Neural cell (in vitro differentiated cells): ENCODE data around the gene UGT1A4. TPM values are rescaled to one million over a fixed set of nuclear protein-coding genes. Genes with fewer than 3 reads are reported as not detected.
"Not testable (repeated sequence)": the region's sequence is repeated elsewhere in the genome, so short reads cannot be mapped to it uniquely, and the experiment has no call there.

Experiments used
- H2AFZ ChIP-seq: fragments of 200-600, 300-800 bp; sonication (generic), shearing (Covaris generic); 2 replicates; pipeline ENCODE4 v1.6.0; 2014; ENCODE audit warnings: low read depth, mild to moderate bottlenecking, antibody characterized with exemption, low read length, moderate library complexity
- H3F3A ChIP-seq: fragments of 200-600 bp; shearing (Covaris generic); 2 replicates; pipeline ENCODE4 v1.6.1; 2016; ENCODE audit warnings: mild to moderate bottlenecking, moderate library complexity, mixed read lengths, antibody characterized with exemption, low read length; ENCODE audit not compliant: insufficient read depth, poor library complexity, severe bottlenecking
- H3K27ac ChIP-seq: fragments of 200-600, 300-800 bp; sonication (generic), shearing (Covaris generic); 2 replicates; pipeline ENCODE4 v1.5.1; 2014; ENCODE audit warnings: mild to moderate bottlenecking, low read length, moderate library complexity
- H3K27me3 ChIP-seq: fragments of 300-800, 200-600 bp; sonication (generic), shearing (Covaris generic); 2 replicates; pipeline ENCODE4 v1.6.0; 2014; ENCODE audit warnings: mild to moderate bottlenecking, low read depth, low read length, moderate library complexity; ENCODE audit not compliant: insufficient read depth
- H3K36me3 ChIP-seq: fragments of 300-800, 200-600 bp; sonication (generic), shearing (Covaris generic); 2 replicates; pipeline ENCODE4 v1.5.1; 2014; ENCODE audit warnings: mild to moderate bottlenecking, antibody characterized with exemption, low read length, moderate library complexity; ENCODE audit not compliant: insufficient read depth
- H3K4me2 ChIP-seq: fragments of 300-800, 200-600 bp; sonication (generic), shearing (Covaris generic); 2 replicates; pipeline ENCODE4 v1.6.0; 2014; ENCODE audit warnings: mild to moderate bottlenecking, low read length
- H3K4me3 ChIP-seq: fragments of 300-800, 200-600 bp; sonication (generic), shearing (Covaris generic); 2 replicates; pipeline ENCODE4 v1.5.1; 2014; ENCODE audit warnings: mild to moderate bottlenecking, low read length, moderate library complexity
- H3K79me2 ChIP-seq: fragments of 200-600 bp; shearing (Covaris generic); replicated peaks from 2 replicates; pipeline ENCODE4 v1.6.0; 2014; ENCODE audit warnings: mild to moderate bottlenecking, low read length, moderate library complexity; ENCODE audit not compliant: insufficient read depth
- H3K9ac ChIP-seq: fragments of 300-800, 200-600 bp; sonication (generic), shearing (Covaris generic); 2 replicates; pipeline ENCODE4 v1.6.1; 2016; ENCODE audit warnings: mild to moderate bottlenecking, low read length, mixed read lengths
- H3K9me2 ChIP-seq: fragments of 200-600 bp; shearing (Covaris generic); 2 replicates; pipeline ENCODE4 v1.6.1; 2016; ENCODE audit warnings: mild to moderate bottlenecking, low read length, mixed read lengths; ENCODE audit not compliant: insufficient read depth
- H3K9me3 ChIP-seq: fragments of 200-600, 300-800 bp; sonication (generic), shearing (Covaris generic); 2 replicates; pipeline ENCODE4 v1.6.1; 2016; ENCODE audit warnings: mild to moderate bottlenecking, mixed run types, low read length, moderate library complexity, mixed read lengths
- H4K20me1 ChIP-seq: fragments of 200-600 bp; shearing (Covaris generic); 2 replicates; pipeline ENCODE4 v1.6.1; 2016; ENCODE audit warnings: mild to moderate bottlenecking, mixed run types; ENCODE audit not compliant: insufficient read depth
- EP300 ChIP-seq: fragments of 450-650 bp; conservative IDR thresholded peaks from 2 replicates; pipeline ENCODE4 v1.6.1; 2014; ENCODE audit warnings: antibody characterized with exemption, mild to moderate bottlenecking, moderate library complexity; ENCODE audit not compliant: poor library complexity, severe bottlenecking
- EZH2 ChIP-seq: fragments of 200-600, 300-800 bp; shearing (Covaris generic), sonication (generic); IDR thresholded peaks from 2 replicates; pipeline ENCODE4 v1.6.1; 2014; ENCODE audit warnings: antibody characterized with exemption, low read length, borderline replicate concordance, mild to moderate bottlenecking; ENCODE audit not compliant: insufficient read depth, poor library complexity, severe bottlenecking
- MXI1 ChIP-seq: fragments of 450-650 bp; conservative IDR thresholded peaks from 2 replicates; pipeline ENCODE4 v1.6.1; 2014; ENCODE audit warnings: antibody characterized with exemption, mild to moderate bottlenecking; ENCODE audit not compliant: poor library complexity, severe bottlenecking
- POLR2AphosphoS5 ChIP-seq: IDR thresholded peaks from 2 replicates; pipeline ENCODE4 v1.6.1; 2012
- RAD21 ChIP-seq: fragments of 450-650 bp; conservative IDR thresholded peaks from 2 replicates; pipeline ENCODE4 v1.6.1; 2014; ENCODE audit warnings: antibody characterized with exemption, mild to moderate bottlenecking, moderate library complexity
- SMC3 ChIP-seq: fragments of 450-650 bp; conservative IDR thresholded peaks from 2 replicates; pipeline ENCODE4 v1.6.1; 2014; ENCODE audit warnings: antibody characterized with exemption, mild to moderate bottlenecking, moderate library complexity; ENCODE audit not compliant: poor library complexity
- TAF1 ChIP-seq: IDR thresholded peaks from 2 replicates; pipeline ENCODE4 v1.6.1; 2012; ENCODE audit warnings: low read depth
- polyA plus RNA-seq: library from polyadenylated mRNA; depleted of rRNA; stranded (reverse); fragments of >200 nt; gene quantifications from 2 replicates; pipeline ENCODE4 v1.2.3, GENCODE V29; 2014
- TF ChIP-seq, protein P1 (sequence below): fragments of 450-650 bp; IDR thresholded peaks from 2 replicates; pipeline ENCODE4 v1.5.1; 2014; ENCODE audit warnings: antibody characterized with exemption, mild to moderate bottlenecking, moderate library complexity; ENCODE audit not compliant: poor library complexity, severe bottlenecking
- TF ChIP-seq, protein P2 (sequence below): IDR thresholded peaks from 2 replicates; pipeline ENCODE4 v1.6.1; 2012; ENCODE audit warnings: borderline replicate concordance

The UGT1A4 gene
- polyA plus RNA-seq, 1 donor from 2014 or later = not detected

DNA sequence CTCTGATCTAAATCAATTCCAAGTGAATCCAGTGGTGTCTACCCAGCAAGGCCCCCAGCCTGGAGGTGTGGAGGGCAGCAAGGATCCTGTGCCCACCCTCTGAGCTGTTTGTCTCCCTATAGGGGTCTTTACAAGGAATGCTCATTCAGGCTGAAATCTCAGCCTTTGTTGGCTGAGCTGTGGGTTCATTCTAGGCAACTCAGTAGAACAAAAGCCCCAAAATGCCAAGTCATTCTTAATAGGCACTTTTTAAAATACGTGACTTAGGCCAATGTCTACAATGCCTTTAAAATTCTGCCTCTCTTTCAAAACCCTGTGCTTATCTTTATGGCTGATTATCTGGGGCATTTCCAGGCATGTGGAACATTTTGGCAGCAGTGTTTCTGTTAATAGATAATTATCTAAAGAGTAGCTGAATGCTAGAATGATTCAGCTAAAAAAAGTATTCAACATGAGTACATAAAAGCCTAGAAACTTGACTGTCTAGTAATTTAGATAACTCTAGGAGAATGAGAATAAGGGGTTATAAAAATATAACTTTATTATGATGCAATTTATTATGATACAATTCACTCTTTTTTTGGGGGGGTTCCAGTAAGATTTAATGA, 18.4 kb upstream of the UGT1A4 start:
- H3K79me2 ChIP-seq = no peaks in the 10 kb centered on the region
- no peak overlapping the region for H3K27ac ChIP-seq
- H3K9me3 ChIP-seq = no peaks in the 10 kb centered on the region
- no peak overlapping the region for H3K9ac ChIP-seq
- no peaks in the 10 kb centered on the region for H3F3A ChIP-seq
- no peak overlapping the region for H2AFZ ChIP-seq
- H3K9me2 ChIP-seq = no peaks in the 10 kb centered on the region
- no peak overlapping the region for H3K4me3 ChIP-seq
- H3K36me3 ChIP-seq = no peaks in the 10 kb centered on the region
- no peaks in the 10 kb centered on the region for H4K20me1 ChIP-seq
- H3K4me2 ChIP-seq = no peak overlapping the region
- H3K27me3 ChIP-seq = no peaks in the 10 kb centered on the region
- TF ChIP-seq, protein P1, sequence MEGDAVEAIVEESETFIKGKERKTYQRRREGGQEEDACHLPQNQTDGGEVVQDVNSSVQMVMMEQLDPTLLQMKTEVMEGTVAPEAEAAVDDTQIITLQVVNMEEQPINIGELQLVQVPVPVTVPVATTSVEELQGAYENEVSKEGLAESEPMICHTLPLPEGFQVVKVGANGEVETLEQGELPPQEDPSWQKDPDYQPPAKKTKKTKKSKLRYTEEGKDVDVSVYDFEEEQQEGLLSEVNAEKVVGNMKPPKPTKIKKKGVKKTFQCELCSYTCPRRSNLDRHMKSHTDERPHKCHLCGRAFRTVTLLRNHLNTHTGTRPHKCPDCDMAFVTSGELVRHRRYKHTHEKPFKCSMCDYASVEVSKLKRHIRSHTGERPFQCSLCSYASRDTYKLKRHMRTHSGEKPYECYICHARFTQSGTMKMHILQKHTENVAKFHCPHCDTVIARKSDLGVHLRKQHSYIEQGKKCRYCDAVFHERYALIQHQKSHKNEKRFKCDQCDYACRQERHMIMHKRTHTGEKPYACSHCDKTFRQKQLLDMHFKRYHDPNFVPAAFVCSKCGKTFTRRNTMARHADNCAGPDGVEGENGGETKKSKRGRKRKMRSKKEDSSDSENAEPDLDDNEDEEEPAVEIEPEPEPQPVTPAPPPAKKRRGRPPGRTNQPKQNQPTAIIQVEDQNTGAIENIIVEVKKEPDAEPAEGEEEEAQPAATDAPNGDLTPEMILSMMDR = no peak
- no peak for TF ChIP-seq POLR2AphosphoS5
- TF ChIP-seq MXI1 = no peak
- TF ChIP-seq EP300 = no peak
- no peak for TF ChIP-seq EZH2
- TF ChIP-seq RAD21 = no peak
- TF ChIP-seq SMC3 = no peak
- TF ChIP-seq, protein P2, sequence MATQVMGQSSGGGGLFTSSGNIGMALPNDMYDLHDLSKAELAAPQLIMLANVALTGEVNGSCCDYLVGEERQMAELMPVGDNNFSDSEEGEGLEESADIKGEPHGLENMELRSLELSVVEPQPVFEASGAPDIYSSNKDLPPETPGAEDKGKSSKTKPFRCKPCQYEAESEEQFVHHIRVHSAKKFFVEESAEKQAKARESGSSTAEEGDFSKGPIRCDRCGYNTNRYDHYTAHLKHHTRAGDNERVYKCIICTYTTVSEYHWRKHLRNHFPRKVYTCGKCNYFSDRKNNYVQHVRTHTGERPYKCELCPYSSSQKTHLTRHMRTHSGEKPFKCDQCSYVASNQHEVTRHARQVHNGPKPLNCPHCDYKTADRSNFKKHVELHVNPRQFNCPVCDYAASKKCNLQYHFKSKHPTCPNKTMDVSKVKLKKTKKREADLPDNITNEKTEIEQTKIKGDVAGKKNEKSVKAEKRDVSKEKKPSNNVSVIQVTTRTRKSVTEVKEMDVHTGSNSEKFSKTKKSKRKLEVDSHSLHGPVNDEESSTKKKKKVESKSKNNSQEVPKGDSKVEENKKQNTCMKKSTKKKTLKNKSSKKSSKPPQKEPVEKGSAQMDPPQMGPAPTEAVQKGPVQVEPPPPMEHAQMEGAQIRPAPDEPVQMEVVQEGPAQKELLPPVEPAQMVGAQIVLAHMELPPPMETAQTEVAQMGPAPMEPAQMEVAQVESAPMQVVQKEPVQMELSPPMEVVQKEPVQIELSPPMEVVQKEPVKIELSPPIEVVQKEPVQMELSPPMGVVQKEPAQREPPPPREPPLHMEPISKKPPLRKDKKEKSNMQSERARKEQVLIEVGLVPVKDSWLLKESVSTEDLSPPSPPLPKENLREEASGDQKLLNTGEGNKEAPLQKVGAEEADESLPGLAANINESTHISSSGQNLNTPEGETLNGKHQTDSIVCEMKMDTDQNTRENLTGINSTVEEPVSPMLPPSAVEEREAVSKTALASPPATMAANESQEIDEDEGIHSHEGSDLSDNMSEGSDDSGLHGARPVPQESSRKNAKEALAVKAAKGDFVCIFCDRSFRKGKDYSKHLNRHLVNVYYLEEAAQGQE = no peak

DNA sequence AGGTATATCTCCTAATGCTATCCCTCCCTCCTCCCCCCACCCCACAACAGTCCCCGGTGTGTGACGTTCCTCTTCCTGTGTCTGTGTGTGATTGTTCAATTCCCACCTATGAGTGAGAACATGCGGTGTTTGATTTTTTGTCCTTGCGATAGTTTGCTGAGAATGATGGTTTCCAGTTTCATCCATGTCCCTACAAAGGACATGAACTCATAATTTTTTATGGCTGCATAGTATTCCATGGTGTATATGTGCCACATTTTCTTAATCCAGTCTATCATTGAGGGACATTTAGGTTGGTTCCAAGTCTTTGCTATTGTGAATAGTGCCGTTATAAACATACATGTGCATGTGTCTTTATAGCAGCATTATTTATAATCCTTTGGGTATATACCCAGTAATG, 17.7 kb upstream of the UGT1A4 start:
- H3K9me2 ChIP-seq, H3K9ac ChIP-seq, H3K79me2 ChIP-seq, H3K36me3 ChIP-seq, H3K27ac ChIP-seq, H3F3A ChIP-seq, H3K27me3 ChIP-seq, H4K20me1 ChIP-seq, H3K4me3 ChIP-seq, H2AFZ ChIP-seq, H3K4me2 ChIP-seq, H3K9me3 ChIP-seq: not testable (repeated sequence)

DNA sequence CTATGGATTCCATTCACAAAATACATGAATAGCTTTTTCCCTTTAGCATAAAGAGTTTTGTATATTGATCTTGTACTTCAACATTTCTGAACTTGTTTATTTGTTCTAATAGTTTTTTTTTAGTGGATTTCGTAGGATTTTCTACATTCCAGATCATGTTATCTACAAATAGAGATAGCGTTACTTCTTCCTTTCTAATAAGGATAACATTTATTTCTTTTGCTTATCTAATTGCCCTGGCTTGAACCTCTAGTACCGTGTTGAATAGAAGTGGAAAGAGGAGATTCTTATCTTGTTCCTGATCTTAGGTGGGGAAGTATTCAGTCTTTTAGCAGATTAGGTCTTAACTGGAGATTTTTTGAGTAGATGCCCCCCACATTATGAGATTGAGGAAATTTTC, 16.3 kb upstream of the UGT1A4 start:
- no peaks in the 10 kb centered on the region for H4K20me1 ChIP-seq
- TF ChIP-seq EP300 = no peak
- no peak for TF ChIP-seq POLR2AphosphoS5
- no peak for TF ChIP-seq TAF1
- TF ChIP-seq, protein P2 = no peak
- TF ChIP-seq RAD21 = no peak
- no peak for TF ChIP-seq SMC3
- TF ChIP-seq, protein P1 = no peak
- no peak overlapping the region for H2AFZ ChIP-seq
- H3K27ac ChIP-seq = no peak overlapping the region
- no peak overlapping the region for H3K4me2 ChIP-seq
- H3K36me3 ChIP-seq = no peaks in the 10 kb centered on the region
- no peaks in the 10 kb centered on the region for H3K9me3 ChIP-seq
- H3K9me2 ChIP-seq = no peaks in the 10 kb centered on the region
- H3K27me3 ChIP-seq = no peaks in the 10 kb centered on the region
- H3K9ac ChIP-seq = no peak overlapping the region
- no peak overlapping the region for H3K4me3 ChIP-seq
- H3F3A ChIP-seq = no peaks in the 10 kb centered on the region
- no peaks in the 10 kb centered on the region for H3K79me2 ChIP-seq
